HG03108 (cell line): Measurements from ENCODE around the gene C11orf58.

ENCODE experiments used
- ATAC-seq: cut with Tn5 transposase; IDR thresholded peaks from one replicate; pipeline ENCODE4 v1.9.1; 2021; ENCODE audit warnings: moderate library complexity; ENCODE audit not compliant: unreplicated experiment

The C11orf58 gene

DNA sequence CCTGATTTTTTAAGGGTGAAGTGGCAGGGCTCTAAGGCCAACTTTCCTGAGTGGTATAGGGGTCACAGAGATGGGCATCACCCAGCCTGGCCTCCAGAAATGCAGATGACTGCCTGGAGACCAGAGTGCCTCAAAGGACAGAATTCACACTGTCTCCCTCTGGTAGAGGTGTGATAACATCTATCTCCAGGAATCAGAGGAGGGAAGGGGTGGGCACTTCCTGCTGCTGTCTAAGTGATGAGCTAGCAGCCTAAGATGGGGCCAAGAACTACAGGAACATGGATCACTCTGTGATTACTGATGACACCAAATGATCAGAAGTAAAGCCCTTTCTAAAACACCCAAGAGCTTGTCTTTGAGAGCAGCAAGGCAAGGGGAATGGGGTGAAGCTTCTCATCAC lies 61.9 kb downstream of the C11orf58 start:
- ATAC-seq, result no peak

GRCh38 chr11:16801288-16801980 lies 63.0 kb downstream of the C11orf58 start:
- no peak for ATAC-seq

DNA sequence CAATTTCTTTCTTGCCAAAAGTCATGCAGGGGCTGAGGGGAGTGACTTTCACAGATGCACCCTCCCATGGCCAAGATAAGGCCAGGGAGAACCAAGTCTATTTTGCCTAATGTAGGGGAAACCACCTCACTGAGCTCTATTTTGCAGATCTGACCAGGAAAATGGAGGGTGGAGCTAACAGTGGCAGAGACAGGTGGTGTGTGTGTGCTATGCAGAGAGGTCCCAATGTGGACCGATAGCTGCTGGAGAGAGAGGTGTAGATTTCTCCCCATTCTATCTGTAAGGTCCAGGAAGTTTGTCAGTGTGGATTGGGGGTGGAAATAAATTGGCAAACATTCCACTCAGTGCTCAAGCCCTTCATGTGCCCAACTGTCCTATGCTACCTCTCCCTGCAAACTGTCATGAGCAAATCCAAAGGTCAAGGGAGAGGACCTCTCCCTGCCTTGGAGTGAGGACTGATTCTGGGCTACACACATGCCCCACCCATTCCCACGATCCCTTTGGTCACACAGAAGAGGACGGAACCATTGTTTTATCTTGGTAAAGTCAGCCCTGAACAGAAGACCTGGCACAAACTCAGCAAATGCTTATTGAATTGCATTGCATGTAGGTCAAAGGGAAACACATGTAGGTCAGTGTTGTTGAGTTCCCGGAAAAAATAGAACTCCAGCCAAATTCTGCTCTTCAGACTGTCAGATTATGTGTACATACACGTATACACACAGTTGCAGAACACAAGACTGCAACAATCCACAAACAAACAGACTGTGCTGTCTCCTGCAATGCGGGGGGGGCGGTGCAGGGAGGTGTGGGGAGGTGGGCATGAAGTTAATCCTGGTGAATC lies 65.9 kb downstream of the C11orf58 start:
- no peak for ATAC-seq

DNA sequence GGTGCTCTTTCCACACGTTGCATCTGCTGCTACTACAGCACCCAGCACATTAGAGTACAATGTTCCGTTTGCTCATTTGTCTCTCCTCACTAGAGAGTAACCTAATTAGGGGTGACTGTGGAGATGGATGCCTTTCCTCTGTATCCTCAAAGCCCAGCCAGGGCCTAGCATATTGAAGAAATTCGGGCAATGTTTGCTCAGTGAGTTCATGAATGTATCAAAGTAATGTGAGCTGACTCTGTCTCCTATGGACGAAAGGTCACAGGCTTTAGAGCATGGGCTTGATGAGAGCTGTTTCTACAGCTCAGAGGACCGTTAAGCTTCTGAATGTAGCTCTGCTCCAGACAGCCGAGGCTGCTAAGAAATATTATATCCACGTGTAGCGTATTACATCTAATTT lies 67.5 kb downstream of the C11orf58 start:
- ATAC-seq, result no peak

- ATAC-seq, result no peak
Measured at GRCh38 chr11:16806791-16807190, 68.3 kb downstream of the C11orf58 start.

DNA sequence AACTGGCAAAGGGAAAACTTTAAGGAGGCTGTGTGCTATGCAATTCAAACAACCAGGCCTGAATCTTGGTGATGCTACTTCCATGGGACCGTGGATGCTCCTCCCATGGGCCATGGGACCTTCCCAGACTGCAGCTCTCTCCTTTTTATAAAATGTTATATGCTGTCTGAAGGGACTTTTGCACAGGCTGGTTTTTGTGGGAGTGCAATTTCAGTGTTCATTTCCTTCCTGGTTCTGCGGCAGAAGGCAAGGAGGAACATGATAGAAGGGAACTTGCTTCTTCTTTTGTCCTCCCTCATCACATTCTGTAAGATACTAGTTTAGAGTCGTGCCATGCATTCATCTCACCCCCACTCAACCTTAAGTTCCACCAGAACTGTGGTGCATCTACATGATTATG lies 68.9 kb downstream of the C11orf58 start:
- no peak for ATAC-seq
